ENCODE data around the gene HOXD13. TPM values are rescaled to one million over a fixed set of nuclear protein-coding genes. Genes with fewer than 3 reads are reported as not detected.
A peak's percentile ranks its signal among the peaks of the same experiment; 100 is the strongest.

HOXD13 gene
- polyA plus RNA-seq, 10 donors, result 0.11 TPM; not detected in 9

DNA sequence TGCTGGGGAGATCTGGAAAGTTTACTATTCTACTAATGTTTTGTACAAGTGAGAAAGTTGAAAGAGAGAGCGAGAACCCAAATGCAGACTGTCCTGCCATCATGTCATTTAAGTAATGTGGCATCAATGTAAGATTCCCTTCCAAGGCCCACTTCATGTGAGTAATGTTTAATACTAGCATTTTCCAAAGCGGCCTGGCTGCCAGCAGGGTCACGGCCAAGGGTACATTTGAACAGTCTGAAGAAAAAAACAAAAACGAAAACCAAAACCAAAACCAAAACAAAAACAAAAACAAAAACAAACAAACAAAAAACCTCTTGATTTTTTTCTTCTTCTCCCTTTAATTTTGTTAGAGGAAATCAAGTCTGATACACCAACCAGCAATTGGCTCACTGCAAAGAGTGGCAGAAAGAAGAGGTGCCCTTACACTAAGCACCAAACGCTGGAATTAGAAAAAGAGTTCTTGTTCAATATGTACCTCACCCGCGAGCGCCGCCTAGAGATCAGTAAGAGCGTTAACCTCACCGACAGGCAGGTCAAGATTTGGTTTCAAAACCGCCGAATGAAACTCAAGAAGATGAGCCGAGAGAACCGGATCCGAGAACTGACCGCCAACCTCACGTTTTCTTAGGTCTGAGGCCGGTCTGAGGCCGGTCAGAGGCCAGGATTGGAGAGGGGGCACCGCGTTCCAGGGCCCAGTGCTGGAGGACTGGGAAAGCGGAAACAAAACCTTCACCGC lies 26.2 kb downstream of the HOXD13 start:
- peak in 1 of 3 donors; percentile 75 for DNase-seq

GRCh38 chr2:176120364-176121189 lies 28.1 kb downstream of the HOXD13 start:
- DNase-seq, result no peak

DNA sequence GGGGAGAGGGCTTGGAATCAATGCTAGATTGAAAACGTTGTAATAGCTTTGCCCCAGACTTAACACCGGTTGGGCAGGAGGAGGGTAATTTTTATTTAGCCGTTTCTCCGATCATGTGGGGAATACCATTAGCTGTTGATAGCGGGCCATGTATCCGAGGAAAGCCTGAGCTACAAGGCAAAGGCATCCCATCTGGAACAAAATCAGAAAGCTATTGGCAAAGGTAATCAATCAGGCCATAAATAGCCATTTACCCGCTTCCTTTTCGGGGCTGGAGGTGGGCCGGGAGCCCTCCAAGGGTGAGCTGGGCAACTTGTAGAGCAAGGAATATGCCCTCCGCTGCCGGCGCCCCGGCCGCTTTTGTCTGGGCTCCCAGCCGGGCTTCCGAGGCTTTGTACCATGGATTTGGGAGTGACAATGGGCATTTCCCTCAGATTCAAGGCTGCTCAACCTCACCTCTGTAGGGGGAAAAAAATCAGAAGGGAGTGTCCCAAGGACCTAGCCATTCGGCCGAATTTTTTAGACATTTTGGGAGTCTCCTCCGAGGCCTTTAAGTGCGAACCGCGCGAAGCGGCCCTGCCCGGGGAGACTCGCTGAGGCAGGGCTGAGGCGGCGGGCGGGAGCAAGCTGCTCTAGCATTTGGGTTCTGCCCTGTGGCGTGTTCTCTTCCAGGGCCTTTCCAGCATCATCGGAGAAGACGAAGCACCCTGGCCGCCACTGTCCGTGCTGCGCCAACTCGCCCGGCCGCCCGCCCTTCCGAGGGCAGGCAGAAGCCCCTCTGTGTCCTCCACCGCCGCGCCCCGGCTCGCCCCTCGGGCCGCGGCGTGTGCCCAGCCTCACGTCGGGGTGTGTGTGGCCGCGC lies 28.9 kb downstream of the HOXD13 start:
- no peak for DNase-seq

DNA sequence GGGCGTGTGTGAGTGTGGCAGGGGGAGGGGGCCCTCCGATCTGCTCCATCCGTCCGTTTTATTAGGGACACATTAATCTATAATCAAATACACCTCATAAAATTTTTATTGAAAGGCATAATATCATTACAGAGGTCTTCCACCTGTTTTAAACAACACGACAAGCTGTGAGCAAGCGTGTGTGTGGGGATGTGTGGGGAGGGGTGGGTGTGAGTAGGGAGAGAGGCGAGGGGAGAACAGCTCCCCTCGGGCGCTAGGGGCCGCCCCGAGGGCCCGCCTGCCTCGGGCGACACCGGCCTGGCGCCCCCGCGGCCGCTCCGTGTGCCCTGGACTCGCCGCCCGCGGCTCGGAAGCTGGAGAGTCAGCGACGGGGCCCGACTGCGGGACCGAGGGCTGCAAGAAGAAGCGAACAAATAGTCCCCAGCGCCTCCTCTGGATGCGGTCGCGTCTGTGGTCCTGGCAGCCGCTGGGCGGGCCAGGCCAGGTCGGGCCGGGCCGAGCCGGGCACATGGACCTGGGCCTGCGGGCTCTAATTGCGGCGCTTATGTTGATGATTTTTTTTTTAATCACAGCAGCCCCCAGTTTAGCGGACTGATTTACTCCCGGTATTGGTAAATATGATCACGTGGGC lies 29.6 kb downstream of the HOXD13 start:
- peak in 2 of 3 donors; percentile 61 to 85 for DNase-seq

- peak in 2 of 3 donors; percentile 86 to 96 for DNase-seq
Observed at GRCh38 chr2:176122683-176123410, 30.3 kb downstream of the HOXD13 start, which contains the start of gene HOXD9. Gene HOXD9, plus strand, starts transcription at chr2:176122719. Its CDS starts 50 bp downstream, at chr2:176122769.

GRCh38 chr2:176123411-176124109 lies 31.0 kb downstream of the HOXD13 start:
- peak in 1 of 3 donors; percentile 84 for DNase-seq

- no peak for DNase-seq
Observed at GRCh38 chr2:176124110-176124946, 31.8 kb downstream of the HOXD13 start.

DNA sequence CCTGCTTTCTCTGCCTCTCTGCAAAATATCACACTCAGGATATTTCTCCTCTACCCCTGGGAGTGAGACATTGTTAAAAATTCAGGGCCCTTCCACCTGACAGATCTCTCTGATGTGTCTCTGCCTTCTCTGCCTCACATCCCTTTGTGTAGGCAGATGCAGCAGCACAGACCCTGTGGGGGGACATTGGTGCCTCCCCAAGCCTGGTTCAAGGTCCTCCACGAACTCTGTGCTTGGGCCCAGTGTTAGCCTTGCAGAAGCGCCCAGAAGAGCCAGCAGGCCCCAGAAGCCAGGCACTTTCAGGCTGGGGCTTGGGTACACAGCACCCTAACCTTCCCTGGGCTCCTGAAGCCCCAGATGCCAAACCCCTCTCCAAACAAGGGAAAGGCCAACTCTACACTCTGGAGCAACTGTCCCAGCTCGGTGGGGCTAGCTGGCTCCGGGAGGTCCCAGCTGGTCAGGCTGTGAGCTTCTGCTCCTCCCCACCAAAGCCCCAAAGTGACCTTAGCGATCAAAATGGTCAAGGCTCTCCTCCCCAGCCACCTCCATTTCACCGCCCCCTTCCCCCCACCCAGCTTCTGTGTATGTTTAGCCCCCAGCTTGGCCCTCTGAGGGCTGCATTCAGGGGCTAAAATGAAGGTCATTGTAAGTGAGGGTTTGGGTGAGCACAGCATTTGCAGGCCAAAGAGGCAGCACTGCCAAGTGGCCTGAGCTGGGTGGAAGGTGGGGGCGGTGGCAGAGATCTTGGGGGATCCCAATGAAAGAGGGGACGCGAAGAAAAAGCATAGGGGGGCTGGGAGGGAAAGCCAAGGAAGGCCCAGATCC lies 32.6 kb downstream of the HOXD13 start:
- no peak for DNase-seq

- DNase-seq, result no peak
Observed at GRCh38 chr2:176125772-176126054, 33.2 kb downstream of the HOXD13 start.

GRCh38 chr2:176126929-176127773 lies 34.6 kb downstream of the HOXD13 start:
- peak in 2 of 3 donors; percentile 87 to 88 for DNase-seq

- no peak for DNase-seq
Observed at GRCh38 chr2:176127774-176128072, 35.2 kb downstream of the HOXD13 start.

- DNase-seq, result peak in 2 of 3 donors; percentile 76 to 93
Observed at GRCh38 chr2:176128172-176128981, 35.9 kb downstream of the HOXD13 start.

DNA sequence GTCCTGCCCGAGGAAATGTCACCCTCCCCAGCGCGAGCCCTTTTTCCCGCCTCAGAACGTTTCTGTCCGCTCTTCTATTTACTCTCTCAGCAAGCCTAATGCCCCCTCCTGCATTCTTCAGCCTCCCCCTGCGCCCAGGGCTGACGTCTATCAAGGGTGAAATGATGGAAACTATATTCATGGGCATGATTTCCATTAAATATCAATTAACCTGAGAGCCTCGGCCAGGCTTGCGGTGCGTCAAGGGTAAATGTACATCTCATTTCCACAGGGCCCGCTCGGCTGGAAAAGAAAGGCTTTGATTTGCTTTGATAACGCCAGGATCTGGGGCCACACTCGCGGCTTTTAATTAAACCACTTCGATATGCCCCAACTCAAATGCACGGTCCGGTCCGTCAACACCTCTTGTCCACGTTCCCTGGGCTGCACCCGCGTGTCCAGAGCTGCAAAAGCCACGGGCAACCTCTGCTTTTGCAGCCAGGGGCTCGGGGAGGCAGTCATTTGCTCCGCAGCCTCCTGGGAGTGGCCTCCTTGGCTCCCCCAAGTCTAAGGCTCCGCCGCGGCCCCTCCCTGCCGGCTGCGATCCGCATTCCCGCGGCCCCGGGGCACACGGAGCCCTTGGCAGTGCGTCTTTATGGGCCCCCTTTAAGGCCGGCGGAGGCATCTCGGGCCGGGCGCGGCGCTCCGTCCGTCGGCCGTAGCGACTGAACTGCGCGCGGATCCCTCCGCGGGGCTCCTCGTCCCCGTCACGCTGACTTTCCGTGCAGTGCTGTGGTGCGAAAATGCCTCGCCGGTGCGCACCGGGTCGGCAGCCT lies 36.7 kb downstream of the HOXD13 start, which contains the start of gene HOXD8:
Gene HOXD8, plus strand, starts transcription at position 724 of the 815 bp plus-strand sequence. CDS start 662 bp downstream, outside the sequence.
- peak; percentile 92 to 96 (median 94) for DNase-seq

DNA sequence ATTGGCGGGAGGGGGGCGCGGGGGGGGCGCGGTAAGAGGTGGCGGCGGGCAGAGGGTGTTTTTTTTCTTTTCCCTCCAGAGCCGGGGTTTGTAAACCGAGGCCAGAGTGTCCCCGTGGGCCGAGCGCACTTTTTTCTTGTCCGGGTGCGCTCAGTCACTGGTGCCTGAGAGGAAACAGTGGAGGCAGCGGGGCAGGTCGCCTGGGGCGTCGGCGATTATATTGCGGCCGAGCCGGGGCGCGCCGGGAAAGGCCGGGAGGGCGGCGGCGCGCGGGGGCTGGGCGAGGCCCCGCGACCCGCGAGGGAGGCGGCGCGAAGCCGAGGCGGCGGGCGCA lies 37.3 kb downstream of the HOXD13 start:
- no peak for DNase-seq

GRCh38 chr2:176130147-176130956 lies 37.8 kb downstream of the HOXD13 start:
- DNase-seq, result peak in 2 of 3 donors; percentile 89 to 90
